ENCODE measurements around the gene WNK3.

DNA sequence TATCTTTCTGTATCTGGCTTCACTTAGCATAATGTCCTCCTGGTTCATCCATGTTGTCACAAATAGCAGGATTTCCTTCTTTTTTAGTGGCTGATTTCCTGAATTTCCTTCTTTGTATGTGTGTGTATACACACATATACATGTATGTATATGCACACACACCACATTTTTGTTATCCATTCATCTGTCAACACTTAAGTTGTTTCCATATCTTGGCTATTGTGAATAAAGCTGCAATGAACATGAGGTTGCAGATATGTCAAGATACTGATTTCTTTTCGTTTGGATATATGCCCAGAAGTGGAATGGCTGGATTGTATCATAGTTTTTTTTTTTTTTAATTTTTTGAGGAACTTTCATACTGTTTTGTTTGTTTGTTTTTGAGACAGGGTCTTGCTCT is 76.2 kb downstream of the WNK3 start:
- no peak for TF ChIP-seq EZH2phosphoT487 (IDR thresholded peaks at IDR 0.05; ENCODE audit: borderline replicate concordance, low read length)
- TF ChIP-seq, protein P1, sequence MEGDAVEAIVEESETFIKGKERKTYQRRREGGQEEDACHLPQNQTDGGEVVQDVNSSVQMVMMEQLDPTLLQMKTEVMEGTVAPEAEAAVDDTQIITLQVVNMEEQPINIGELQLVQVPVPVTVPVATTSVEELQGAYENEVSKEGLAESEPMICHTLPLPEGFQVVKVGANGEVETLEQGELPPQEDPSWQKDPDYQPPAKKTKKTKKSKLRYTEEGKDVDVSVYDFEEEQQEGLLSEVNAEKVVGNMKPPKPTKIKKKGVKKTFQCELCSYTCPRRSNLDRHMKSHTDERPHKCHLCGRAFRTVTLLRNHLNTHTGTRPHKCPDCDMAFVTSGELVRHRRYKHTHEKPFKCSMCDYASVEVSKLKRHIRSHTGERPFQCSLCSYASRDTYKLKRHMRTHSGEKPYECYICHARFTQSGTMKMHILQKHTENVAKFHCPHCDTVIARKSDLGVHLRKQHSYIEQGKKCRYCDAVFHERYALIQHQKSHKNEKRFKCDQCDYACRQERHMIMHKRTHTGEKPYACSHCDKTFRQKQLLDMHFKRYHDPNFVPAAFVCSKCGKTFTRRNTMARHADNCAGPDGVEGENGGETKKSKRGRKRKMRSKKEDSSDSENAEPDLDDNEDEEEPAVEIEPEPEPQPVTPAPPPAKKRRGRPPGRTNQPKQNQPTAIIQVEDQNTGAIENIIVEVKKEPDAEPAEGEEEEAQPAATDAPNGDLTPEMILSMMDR (IDR thresholded peaks at IDR 0.05; ENCODE audit: low read depth, low read length, poor library complexity, severe bottlenecking) = no peak
